Vagina (tissue), 2 donors: ENCODE results near the gene SSTR5. TPM values are rescaled to one million over a fixed set of nuclear protein-coding genes. Genes with fewer than 3 reads are reported as not detected.
A peak's percentile ranks its signal among the peaks of the same experiment; 100 is the strongest.

Source experiments
- DNase-seq, 2 donors: peaks; one replicate each; pipeline ENCODE4 v3.0.0-alpha.2; 2017; ENCODE audit errors: extremely low spot score in 2 of 2
- H3K27ac ChIP-seq: fragments of 200-600 bp; sonication (generic); one replicate; pipeline ENCODE4 v1.5.1; 2019
- H3K27me3 ChIP-seq: fragments of 200-600 bp; sonication (generic); one replicate; pipeline ENCODE4 v1.5.1; 2019
- H3K36me3 ChIP-seq, 2 donors: fragments of 200-600 bp; sonication (generic); one replicate each; pipeline ENCODE4 v1.5.1; 2017 to 2019
- H3K4me1 ChIP-seq: fragments of 200-600 bp; sonication (generic); one replicate; pipeline ENCODE4 v1.5.1; 2019
- H3K4me3 ChIP-seq, 2 donors: fragments of 200-600 bp; sonication (generic); 1 replicate in 1 of 2; 2 replicates in 1 of 2; pipeline ENCODE4 v1.5.1; 2016 to 2019
- H3K9me3 ChIP-seq: fragments of 200-600 bp; sonication (generic); one replicate; pipeline ENCODE4 v1.5.1; 2019
- POLR2A ChIP-seq, 2 donors: fragments of 450-650 bp; IDR thresholded peaks; one replicate each; pipeline ENCODE4 v1.6.1; 2017; ENCODE audit warnings: antibody characterized with exemption in 2 of 2, mild to moderate bottlenecking in 2 of 2, moderate library complexity in 2 of 2
- POLR2AphosphoS5 ChIP-seq, 2 donors: sonication (generic); formaldehyde crosslinking; IDR thresholded peaks; one replicate each; pipeline ENCODE4 v1.9.0; 2017; ENCODE audit warnings: antibody characterized with exemption in 2 of 2, mild to moderate bottlenecking in 2 of 2, low read depth in 1 of 2; ENCODE audit not compliant: insufficient read depth in 1 of 2
- intact Hi-C: fragments of 100-400 bp; cut with DNase I; formaldehyde crosslinking; loops from one replicate; pipeline ENCODE4 v1.15.1; 2023
- total RNA-seq: library from RNA; depleted of rRNA; stranded (reverse); fragments of >200 nt; gene quantifications from one replicate; pipeline ENCODE4 v1.2.3, GENCODE V29; 2016
- TF ChIP-seq, protein P1 (sequence below), 3 experiments: fragments of 450-650 bp in 2 of 3; fragments of 200-600 bp in 1 of 3; sonication (generic) in 1 of 3; IDR thresholded peaks; one replicate each; pipeline ENCODE4 v1.5.1; 2017 to 2019; ENCODE audit warnings: antibody characterized with exemption in 3 of 3, mild to moderate bottlenecking in 2 of 3, moderate library complexity in 2 of 3

SSTR5 gene
- total RNA-seq, 1 donor from 2014 or later, result 0.98 TPM

DNA sequence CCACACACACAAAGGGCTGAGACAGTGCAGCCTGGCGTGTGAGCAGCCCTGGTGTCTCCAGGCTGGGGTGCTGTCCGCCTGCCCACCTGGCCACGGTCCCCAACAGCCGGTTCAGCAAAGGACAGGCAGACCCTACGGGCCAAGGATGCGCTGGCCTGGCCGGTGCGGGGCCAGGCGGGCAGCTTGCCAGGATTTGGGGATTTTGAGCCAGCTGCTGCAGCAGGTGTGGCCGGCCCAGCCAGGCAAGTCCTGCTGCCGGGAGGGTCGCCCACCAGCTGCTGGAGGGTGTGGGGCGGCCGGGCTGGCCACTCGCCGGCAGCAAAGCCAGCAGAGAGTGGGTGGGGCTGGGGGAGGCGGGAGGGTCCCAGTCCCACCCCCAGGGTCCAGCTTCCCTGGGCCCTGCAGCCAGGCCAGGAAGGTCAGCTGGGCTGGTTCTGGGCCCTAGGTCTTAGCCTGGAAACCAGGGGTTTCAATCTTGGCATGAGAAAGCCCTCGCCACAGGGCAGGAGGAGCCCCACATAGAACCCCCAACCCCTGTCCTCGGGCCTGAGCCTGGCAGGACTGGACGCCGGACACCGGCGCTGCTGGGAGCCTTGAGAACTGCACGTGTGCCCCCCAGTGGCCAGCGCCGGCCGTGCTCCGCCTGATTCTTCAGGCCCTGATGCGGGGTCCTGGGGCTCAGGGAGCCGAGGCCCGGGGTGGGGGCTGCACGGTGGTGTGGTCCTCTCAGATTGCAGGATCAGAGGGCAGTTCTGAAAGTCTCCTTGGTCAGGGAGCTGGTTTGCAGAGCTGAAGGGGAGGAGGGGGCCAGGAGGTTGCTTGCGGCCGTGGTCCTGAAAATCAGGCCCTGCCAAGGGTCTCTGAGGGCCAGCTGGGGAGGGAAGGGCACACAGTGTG lies 17.6 kb upstream of the SSTR5 start:
- intact Hi-C loops, result loop anchor here (10.0 kb wide), 1 partner anchor 340 kb away; the partner anchor contains the start of gene METRN
- Histone ChIP-seq H3K9me3 (no peaks in the 10 kb centered on the region), H3K27me3 (no peaks in the 10 kb centered on the region), H3K4me1 (peaks cover 6% of the 10 kb centered on the region), H3K4me3 (no peak overlapping the region), H3K36me3 (no peaks in the 10 kb centered on the region), H3K27ac (no peak overlapping the region)
- TF ChIP-seq, protein P1, sequence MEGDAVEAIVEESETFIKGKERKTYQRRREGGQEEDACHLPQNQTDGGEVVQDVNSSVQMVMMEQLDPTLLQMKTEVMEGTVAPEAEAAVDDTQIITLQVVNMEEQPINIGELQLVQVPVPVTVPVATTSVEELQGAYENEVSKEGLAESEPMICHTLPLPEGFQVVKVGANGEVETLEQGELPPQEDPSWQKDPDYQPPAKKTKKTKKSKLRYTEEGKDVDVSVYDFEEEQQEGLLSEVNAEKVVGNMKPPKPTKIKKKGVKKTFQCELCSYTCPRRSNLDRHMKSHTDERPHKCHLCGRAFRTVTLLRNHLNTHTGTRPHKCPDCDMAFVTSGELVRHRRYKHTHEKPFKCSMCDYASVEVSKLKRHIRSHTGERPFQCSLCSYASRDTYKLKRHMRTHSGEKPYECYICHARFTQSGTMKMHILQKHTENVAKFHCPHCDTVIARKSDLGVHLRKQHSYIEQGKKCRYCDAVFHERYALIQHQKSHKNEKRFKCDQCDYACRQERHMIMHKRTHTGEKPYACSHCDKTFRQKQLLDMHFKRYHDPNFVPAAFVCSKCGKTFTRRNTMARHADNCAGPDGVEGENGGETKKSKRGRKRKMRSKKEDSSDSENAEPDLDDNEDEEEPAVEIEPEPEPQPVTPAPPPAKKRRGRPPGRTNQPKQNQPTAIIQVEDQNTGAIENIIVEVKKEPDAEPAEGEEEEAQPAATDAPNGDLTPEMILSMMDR (IDR thresholded peaks at IDR 0.05), result peak; percentile 41 to 60 (median 48)
- TF ChIP-seq POLR2A (IDR thresholded peaks at IDR 0.05), result no peak
- DNase-seq, result no peak

DNA sequence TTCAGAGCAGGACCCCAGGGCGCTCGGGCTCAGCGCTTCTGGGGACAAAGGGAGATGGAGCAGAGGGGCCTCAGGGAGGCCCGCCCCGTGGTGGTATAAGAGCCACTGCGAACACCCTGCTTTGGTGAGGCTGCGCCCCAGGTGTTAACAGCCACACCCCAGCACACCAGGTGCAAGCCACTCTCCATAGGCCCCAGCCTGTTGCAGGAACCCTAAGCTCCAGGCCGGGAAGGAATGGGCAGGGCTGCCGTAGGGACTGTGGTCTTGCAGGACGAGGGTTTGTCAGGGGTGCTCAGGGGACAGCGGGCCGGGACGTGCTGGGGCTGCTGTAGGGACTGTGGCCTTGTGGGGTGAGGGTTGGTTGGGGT lies 17.0 kb upstream of the SSTR5 start:
- no peak for TF ChIP-seq POLR2A (IDR thresholded peaks at IDR 0.05)
- TF ChIP-seq, protein P1 (IDR thresholded peaks at IDR 0.05), result no peak
- TF ChIP-seq POLR2AphosphoS5 (IDR thresholded peaks at IDR 0.05; ENCODE audit: insufficient read depth in 1 of 2, low read depth in 1 of 2), result no peak
- intact Hi-C loops, result loop anchor here (10.0 kb wide), 1 partner anchor 341 kb away; the partner anchor contains the start of gene METRN
- H3K36me3 ChIP-seq, result no peaks in the 10 kb centered on the region
- peaks cover 6% of the 10 kb centered on the region for H3K4me1 ChIP-seq
- H3K27ac ChIP-seq, result no peak overlapping the region
- DNase-seq, result no peak
- H3K27me3 ChIP-seq, result no peaks in the 10 kb centered on the region
- H3K4me3 ChIP-seq, result no peak overlapping the region
- H3K9me3 ChIP-seq, result no peaks in the 10 kb centered on the region

DNA sequence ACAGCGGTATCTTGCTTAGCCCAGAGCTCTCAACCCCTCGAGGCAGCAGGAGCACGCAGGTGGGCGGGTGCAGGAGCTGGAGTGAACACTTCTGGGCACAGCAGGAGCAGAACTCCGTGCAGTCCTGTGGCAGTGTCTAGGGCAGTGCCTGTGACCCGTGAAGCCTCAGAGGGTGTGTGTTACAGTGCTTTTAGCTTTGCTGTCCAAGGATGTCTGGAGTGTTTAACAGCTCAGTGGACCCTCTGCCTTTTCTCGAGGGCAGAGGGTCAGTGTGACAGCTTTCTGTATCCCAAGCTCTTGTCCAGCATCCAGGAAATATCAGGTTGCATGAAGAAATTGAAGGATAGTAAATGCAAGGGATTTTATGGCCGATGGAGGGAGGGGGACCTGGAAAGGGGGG lies 16.4 kb upstream of the SSTR5 start:
- Histone ChIP-seq H3K4me1 (peaks cover 6% of the 10 kb centered on the region), H3K36me3 (no peaks in the 10 kb centered on the region), H3K27me3 (no peaks in the 10 kb centered on the region), H3K27ac (no peak overlapping the region), H3K9me3 (no peaks in the 10 kb centered on the region), H3K4me3 (no peak overlapping the region)
- DNase-seq, result no peak
- intact Hi-C loops, result loop anchor here (10.0 kb wide), 1 partner anchor 341 kb away; the partner anchor contains the start of gene METRN
- TF ChIP-seq POLR2A (IDR thresholded peaks at IDR 0.05) (no peak), POLR2AphosphoS5 (IDR thresholded peaks at IDR 0.05; ENCODE audit: insufficient read depth in 1 of 2, low read depth in 1 of 2) (no peak)
- TF ChIP-seq, protein P1 (IDR thresholded peaks at IDR 0.05), result no peak

DNA sequence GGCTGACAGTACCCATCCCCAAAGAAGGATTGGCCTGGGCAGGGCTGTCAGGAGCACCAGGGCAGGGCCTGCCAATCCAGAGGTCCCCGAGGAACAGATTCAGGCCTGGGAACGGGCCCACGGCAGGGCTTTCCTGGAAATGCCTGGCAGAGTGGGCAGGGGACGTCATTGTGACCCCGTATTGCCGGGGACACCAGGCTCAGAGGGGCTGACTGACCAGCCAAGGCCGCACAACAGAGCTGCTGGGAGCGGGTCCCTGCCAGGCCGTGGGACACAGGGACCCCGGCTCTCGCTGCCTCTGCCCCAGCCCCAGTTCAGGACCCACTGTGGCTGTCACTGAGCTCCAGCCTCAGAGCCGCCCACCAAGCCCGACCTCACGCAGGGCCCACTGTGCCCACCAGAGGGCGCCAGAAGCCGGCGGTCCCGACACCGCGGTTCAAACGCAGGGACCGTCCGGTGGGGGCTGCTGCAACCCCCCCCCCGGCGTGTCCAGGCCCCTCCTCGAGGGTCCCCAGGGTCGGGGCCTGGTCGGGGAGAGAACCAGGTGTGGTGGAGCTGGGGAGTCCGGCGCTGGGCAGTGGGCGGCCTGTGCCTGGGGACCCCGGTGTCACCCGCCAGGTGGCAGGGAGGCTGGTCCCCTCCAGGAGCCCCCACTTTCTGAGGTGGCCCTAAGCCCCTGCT lies 15.2 kb upstream of the SSTR5 start:
- DNase-seq, result no peak
- Histone ChIP-seq H3K9me3 (no peaks in the 10 kb centered on the region), H3K4me1 (peaks cover 6% of the 10 kb centered on the region), H3K36me3 (no peaks in the 10 kb centered on the region), H3K27ac (no peak overlapping the region), H3K27me3 (no peaks in the 10 kb centered on the region), H3K4me3 (no peak overlapping the region)
- TF ChIP-seq POLR2A (IDR thresholded peaks at IDR 0.05) (no peak), POLR2AphosphoS5 (IDR thresholded peaks at IDR 0.05; ENCODE audit: insufficient read depth in 1 of 2, low read depth in 1 of 2) (no peak)
- TF ChIP-seq, protein P1 (IDR thresholded peaks at IDR 0.05), result peak; percentile 46 to 77 (median 57)
- intact Hi-C loops, result loop anchor here (10.0 kb wide), 1 partner anchor 343 kb away; the partner anchor contains the start of gene METRN
